AG20443 (cell line): Measurements from ENCODE around the gene SLC5A6.

Source experiments
- DNase-seq: peaks from one replicate; pipeline ENCODE4 v3.0.0; 2012; ENCODE audit warnings: low spot score, mixed read lengths

The SLC5A6 gene

GRCh38 chr2:27236626-27237025 lies 24.6 kb upstream of the SLC5A6 start:
- no peak for DNase-seq

- DNase-seq: no peak
These were observed 24.1 kb upstream of the SLC5A6 start for GRCh38 chr2:27236136-27236535.

- DNase-seq: no peak
These were observed 21.3 kb upstream of the SLC5A6 start for GRCh38 chr2:27233341-27233740.

- no peak for DNase-seq
These were observed 19.9 kb upstream of the SLC5A6 start for GRCh38 chr2:27231921-27232320.

- DNase-seq: no peak
These were observed 15.4 kb upstream of the SLC5A6 start for GRCh38 chr2:27227501-27227900.

GRCh38 chr2:27225526-27225925 lies 13.5 kb upstream of the SLC5A6 start:
- DNase-seq: no peak

- DNase-seq: no peak
These were observed 11.3 kb upstream of the SLC5A6 start for GRCh38 chr2:27223416-27223815.

GRCh38 chr2:27222407-27222806 lies 10.3 kb upstream of the SLC5A6 start:
- no peak for DNase-seq

GRCh38 chr2:27221166-27221565 lies 9.1 kb upstream of the SLC5A6 start:
- DNase-seq: no peak

GRCh38 chr2:27220091-27220490 lies 8.0 kb upstream of the SLC5A6 start:
- no peak for DNase-seq

GRCh38 chr2:27219091-27219490 lies 7.0 kb upstream of the SLC5A6 start:
- no peak for DNase-seq

- no peak for DNase-seq
These were observed 6.5 kb upstream of the SLC5A6 start for GRCh38 chr2:27218614-27219013.

- DNase-seq: peak; percentile 97
These were observed 5.4 kb upstream of the SLC5A6 start, which contains the start of gene CAD for GRCh38 chr2:27217173-27218121. Gene CAD (plus strand): TSS chr2:27217369. CDS start chr2:27217552, 183 bp downstream.

GRCh38 chr2:27216416-27217137 lies 4.5 kb upstream of the SLC5A6 start:
- no peak for DNase-seq

GRCh38 chr2:27214941-27215340 lies 2.9 kb upstream of the SLC5A6 start:
- DNase-seq: no peak

GRCh38 chr2:27212626-27213471 lies 781 bp upstream of the SLC5A6 start:
- peak; percentile 70 for DNase-seq

GRCh38 chr2:27211241-27211942 lies 676 bp downstream of the SLC5A6 start:
- DNase-seq: no peak

- DNase-seq: no peak
These were observed 2.3 kb downstream of the SLC5A6 start for GRCh38 chr2:27209621-27210401.

GRCh38 chr2:27208486-27209050 lies 3.5 kb downstream of the SLC5A6 start:
- no peak for DNase-seq

- no peak for DNase-seq
These were observed 5.7 kb downstream of the SLC5A6 start for GRCh38 chr2:27206346-27206745.
